Measurements from ENCODE around the gene HIF1AN. TPM values are rescaled to one million over a fixed set of nuclear protein-coding genes. Genes with fewer than 3 reads are reported as not detected.

The HIF1AN gene
- total RNA-seq, 4 donors from 2014 or later = 12.8 to 47.2 (median 21.7) TPM

- peaks cover 0 to 17% (median 4%) of the 10 kb centered on the region in 4 donors for H3K4me1 ChIP-seq
- no peaks in the 10 kb centered on the region for H3K27me3 ChIP-seq
- H3K27ac ChIP-seq = no peak overlapping the region
- DNase-seq = no peak
- no peak overlapping the region for H3K4me3 ChIP-seq
- no peaks in the 10 kb centered on the region for H3K9me3 ChIP-seq
- WGBS, 2 donors (ENCODE audit: low coverage in 1 of 2) = 82 to 89% methylated on average over 1 to 3 of the region's 3 CpGs
- TF ChIP-seq POLR2AphosphoS5 (IDR thresholded peaks at IDR 0.05) (no peak), EP300 (IDR thresholded peaks at IDR 0.05; ENCODE audit: low read depth) (no peak), CTCF (IDR thresholded peaks at IDR 0.05) (no peak), POLR2A (IDR thresholded peaks at IDR 0.05) (no peak)
- peaks cover 0 to 16% (median 3%) of the 10 kb centered on the region in 4 donors for H3K36me3 ChIP-seq
- in situ Hi-C loops (cut with MboI; ENCODE audit: low pct_ligation_motif_present in 1 of 4, low pct_unique_long_range_greater_than_20kb in 1 of 4, low sequenced_read_pairs in 3 of 4) (loop anchor here in 1 of 4 donors (25.0 kb wide), 1 partner anchor 308 kb away; no protein-coding TSS in a partner anchor), intact Hi-C loops (cut with DNase I; ENCODE audit: low total_unique reads) (no loop called here)
Measured at GRCh38 chr10:100553929-100554328, 18.2 kb downstream of the HIF1AN start.

- intact Hi-C loops (cut with DNase I; ENCODE audit: low total_unique reads) = no loop called here
- 39 to 50% methylated on average over 2 of the region's 2 CpGs for WGBS, 2 donors (ENCODE audit: low coverage in 1 of 2)
- Histone ChIP-seq H3K36me3 (peaks cover 0 to 9% (median 2%) of the 10 kb centered on the region in 4 donors), H3K4me1 (peaks cover 0 to 17% (median 4%) of the 10 kb centered on the region in 4 donors), H3K4me3 (no peak overlapping the region), H3K9me3 (no peaks in the 10 kb centered on the region), H3K27ac (no peak overlapping the region), H3K27me3 (no peaks in the 10 kb centered on the region)
- DNase-seq = no peak
- no peak for TF ChIP-seq POLR2A (IDR thresholded peaks at IDR 0.05)
- TF ChIP-seq EP300 (IDR thresholded peaks at IDR 0.05; ENCODE audit: low read depth) = no peak
- no peak for TF ChIP-seq POLR2AphosphoS5 (IDR thresholded peaks at IDR 0.05)
- TF ChIP-seq CTCF (IDR thresholded peaks at IDR 0.05) = no peak
- in situ Hi-C loops (cut with MboI; ENCODE audit: low pct_ligation_motif_present in 1 of 4, low pct_unique_long_range_greater_than_20kb in 1 of 4, low sequenced_read_pairs in 3 of 4) = loop anchor here in 1 of 4 donors (25.0 kb wide), 1 partner anchor 307 kb away; no protein-coding TSS in a partner anchor
Measured at GRCh38 chr10:100554902-100555301, 19.2 kb downstream of the HIF1AN start.

- TF ChIP-seq CTCF (IDR thresholded peaks at IDR 0.05) (no peak), POLR2AphosphoS5 (IDR thresholded peaks at IDR 0.05) (no peak), EP300 (IDR thresholded peaks at IDR 0.05; ENCODE audit: low read depth) (no peak)
- Histone ChIP-seq H3K27ac (no peak overlapping the region), H3K36me3 (no peaks in the 10 kb centered on the region), H3K4me3 (no peak overlapping the region), H3K9me3 (no peaks in the 10 kb centered on the region), H3K4me1 (peaks cover 0 to 17% (median 8%) of the 10 kb centered on the region in 4 donors), H3K27me3 (peaks cover 38% of the 10 kb centered on the region)
- DNase-seq = no peak
- intact Hi-C loops (cut with DNase I; ENCODE audit: low total_unique reads) = loop anchor here (10.0 kb wide), 1 partner anchor 185 kb away; the partner anchor contains the start of gene PAX2
- in situ Hi-C loops (cut with MboI; ENCODE audit: low pct_ligation_motif_present in 1 of 4, low pct_unique_long_range_greater_than_20kb in 1 of 4, low sequenced_read_pairs in 3 of 4) = loop anchor here in 3 of 4 donors (10.0 to 25.0 kb wide), 2 partner anchors 302 to 315 kb away; no protein-coding TSS in a partner anchor
- 100% methylated on average over 1 of the region's 1 CpG; no CpG with 5 or more reads in 1 of the 2 donors for WGBS, 2 donors (ENCODE audit: low coverage in 1 of 2)
Measured at GRCh38 chr10:100560248-100560647, 24.5 kb downstream of the HIF1AN start.

- intact Hi-C loops (cut with DNase I; ENCODE audit: low total_unique reads) (loop anchor here (10.0 kb wide), 1 partner anchor 184 kb away; the partner anchor contains the start of gene PAX2), in situ Hi-C loops (cut with MboI; ENCODE audit: low pct_ligation_motif_present in 1 of 4, low pct_unique_long_range_greater_than_20kb in 1 of 4, low sequenced_read_pairs in 3 of 4) (loop anchor here in 3 of 4 donors (10.0 to 25.0 kb wide), 2 partner anchors 301 to 314 kb away; no protein-coding TSS in a partner anchor)
- Histone ChIP-seq H3K4me1 (peaks cover 0 to 14% (median 8%) of the 10 kb centered on the region in 4 donors), H3K27me3 (peaks cover 44% of the 10 kb centered on the region), H3K27ac (no peak overlapping the region), H3K9me3 (no peaks in the 10 kb centered on the region), H3K4me3 (no peak overlapping the region), H3K36me3 (no peaks in the 10 kb centered on the region)
- TF ChIP-seq CTCF (IDR thresholded peaks at IDR 0.05) (no peak), POLR2AphosphoS5 (IDR thresholded peaks at IDR 0.05) (no peak), POLR2A (IDR thresholded peaks at IDR 0.05) (no peak), EP300 (IDR thresholded peaks at IDR 0.05; ENCODE audit: low read depth) (no peak)
- 49 to 63% methylated on average over 2 of the region's 2 CpGs for WGBS, 2 donors (ENCODE audit: low coverage in 1 of 2)
- no peak for DNase-seq
Measured at GRCh38 chr10:100561005-100561404, 25.3 kb downstream of the HIF1AN start.

All from transverse colon (tissue), 4 donors.